HG03139 (cell line): ENCODE data around the gene MKNK1.

Source experiments
- ATAC-seq: cut with Tn5 transposase; IDR thresholded peaks from one replicate; pipeline ENCODE4 v1.9.1; 2021; ENCODE audit not compliant: unreplicated experiment

MKNK1 gene

DNA sequence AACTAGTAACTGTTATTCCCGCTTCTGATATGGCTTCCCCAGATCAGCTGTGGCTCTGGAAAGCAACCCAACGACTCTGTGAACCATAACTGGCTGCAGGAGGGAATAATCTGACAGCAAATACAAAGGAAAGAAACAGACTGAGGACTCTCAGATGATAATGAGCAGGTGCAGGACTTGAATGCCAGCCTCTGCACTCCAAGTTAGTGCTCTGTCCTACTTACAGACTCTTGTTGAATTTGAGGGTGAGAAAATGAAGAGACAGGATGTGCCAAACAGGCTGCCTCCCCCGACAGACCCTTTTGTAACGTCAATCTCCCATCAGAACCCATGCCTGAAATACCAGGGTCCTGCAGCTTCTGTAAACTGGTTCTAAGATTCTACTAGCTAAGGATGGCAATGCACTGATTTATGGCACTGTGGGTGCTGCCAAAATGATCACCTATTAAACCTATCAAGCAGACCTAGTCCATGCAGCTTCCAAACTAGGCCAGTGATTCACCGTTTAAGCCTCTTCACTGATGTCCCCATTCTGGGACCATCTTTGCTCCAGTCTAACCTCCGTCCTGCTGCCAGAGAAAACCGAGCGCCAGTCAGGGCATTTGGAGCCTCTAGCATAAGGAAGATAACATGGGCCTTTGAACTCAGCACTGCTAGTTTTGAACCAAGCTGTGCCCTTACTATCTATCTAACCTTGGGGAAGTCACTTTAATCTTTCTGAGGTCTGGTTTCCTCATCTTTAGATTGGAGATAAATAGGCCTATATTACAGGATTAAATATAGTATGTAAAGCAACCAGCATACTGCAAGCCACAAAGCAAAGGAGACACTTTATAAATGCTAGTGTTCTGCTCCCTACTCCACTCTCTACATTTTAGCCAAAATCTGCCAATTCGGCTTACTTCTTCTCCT is 4.8 kb downstream of the MKNK1 start:
- no peak for ATAC-seq

DNA sequence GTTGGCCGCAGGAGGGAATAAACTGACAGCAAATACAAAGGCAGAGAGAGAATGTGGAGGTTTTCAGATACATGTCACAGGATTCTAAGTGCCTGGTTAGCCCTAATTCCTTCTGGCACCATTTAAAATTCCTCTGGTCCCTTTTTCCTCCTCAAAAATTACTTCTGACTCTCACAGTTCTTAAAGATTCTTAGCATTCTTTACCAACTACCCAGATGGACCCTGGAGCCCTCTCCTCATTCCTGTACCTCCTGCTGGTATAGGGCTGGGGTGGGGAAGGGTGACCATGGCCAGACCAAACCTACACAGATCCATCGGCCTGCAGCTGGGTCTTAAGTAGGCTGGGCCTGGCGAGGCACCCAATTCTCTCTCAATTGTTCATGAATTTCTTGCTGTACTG is 7.2 kb downstream of the MKNK1 start:
- no peak for ATAC-seq

DNA sequence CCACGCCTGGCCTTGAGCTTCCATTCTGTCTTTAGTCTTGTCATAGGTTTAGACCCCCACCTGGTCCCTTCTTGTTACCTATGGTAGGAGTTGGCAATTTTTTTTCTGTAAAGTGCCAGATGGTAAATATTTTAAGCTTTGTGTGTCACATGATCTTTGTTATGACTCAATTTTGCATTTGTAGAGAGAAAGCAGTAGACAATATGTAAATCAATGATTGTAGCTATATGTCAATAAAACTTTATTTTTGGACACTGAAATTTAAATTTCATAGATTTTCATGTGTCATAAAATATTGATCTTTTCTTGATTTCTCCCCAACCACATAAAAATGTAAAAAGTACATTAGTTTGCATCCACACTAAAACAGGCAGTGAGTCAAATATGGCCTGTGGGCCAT is 8.0 kb downstream of the MKNK1 start:
- no peak for ATAC-seq

DNA sequence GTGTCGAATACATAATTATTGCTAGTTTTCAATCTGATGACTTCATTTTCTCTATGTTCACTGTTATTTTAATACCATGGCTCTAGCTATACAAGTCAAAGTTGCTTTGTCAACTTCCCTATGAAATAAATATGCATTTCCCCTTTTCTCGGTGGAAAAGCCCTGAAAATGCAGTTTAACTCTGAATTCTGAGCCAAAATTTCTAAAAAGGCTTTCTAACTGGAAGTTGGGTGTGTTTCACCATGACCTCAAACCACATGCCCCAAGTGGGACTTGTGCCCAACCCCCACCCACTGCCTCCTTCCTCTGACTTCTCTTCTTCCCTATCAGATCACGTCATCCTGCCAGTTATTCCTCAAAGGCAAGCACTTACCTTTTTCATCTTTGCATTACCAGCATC is 8.9 kb downstream of the MKNK1 start:
- ATAC-seq, result no peak

DNA sequence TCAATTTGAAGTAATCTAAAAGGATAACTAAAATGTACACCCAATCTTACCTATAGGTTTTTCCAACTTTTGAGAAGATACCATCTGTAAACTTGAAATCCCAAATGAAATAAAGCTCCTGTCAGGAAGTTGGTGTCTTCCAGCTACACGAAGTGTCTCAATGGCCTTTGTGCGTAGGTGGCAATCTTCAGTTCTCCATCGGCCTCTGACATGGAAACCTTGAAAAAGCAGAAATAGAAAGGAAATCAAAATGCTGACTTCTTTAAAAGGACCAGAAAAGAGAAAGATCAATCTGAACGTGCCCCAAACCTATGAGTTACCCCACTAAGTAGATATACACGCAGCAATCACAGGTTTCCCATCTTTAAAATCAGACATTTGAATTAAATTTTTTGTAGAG is 10.0 kb downstream of the MKNK1 start:
- ATAC-seq, result no peak

DNA sequence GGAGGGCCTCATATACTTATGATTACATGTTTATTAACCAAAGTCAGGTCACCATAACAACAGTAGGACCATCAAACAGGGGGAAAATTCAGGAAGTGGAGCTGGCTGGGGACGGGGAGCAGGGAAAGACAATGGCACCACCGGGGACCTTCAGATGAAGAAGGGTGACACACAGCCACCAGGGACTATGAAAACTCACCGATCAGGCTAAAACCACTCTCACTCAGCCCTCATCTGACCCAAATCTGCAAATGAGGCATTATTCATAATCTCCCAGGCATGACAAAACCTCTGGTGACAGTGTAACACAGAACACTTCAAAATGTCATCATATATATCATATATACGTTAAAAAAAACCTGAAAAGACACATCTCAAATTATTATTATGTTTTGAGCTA is 11.2 kb downstream of the MKNK1 start:
- no peak for ATAC-seq

DNA sequence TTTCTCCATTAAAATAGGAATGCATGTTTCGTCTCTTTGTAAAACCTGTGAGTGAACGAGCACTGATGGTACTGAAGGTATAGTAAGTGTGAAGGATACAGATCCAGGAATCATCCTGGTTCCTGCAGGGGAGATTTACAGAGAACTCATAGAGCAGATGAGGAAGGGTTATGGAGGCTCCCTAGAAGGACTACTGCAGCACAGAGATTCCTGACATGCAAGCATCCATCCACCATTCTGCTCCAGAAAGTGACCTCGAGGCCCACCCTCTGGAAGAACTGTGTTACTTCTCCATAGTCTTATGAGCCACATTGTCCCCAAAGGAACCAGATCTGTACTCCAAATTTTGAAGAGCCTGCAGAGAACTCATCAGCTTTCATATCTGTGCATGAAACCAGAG is 14.5 kb downstream of the MKNK1 start:
- ATAC-seq, result no peak

DNA sequence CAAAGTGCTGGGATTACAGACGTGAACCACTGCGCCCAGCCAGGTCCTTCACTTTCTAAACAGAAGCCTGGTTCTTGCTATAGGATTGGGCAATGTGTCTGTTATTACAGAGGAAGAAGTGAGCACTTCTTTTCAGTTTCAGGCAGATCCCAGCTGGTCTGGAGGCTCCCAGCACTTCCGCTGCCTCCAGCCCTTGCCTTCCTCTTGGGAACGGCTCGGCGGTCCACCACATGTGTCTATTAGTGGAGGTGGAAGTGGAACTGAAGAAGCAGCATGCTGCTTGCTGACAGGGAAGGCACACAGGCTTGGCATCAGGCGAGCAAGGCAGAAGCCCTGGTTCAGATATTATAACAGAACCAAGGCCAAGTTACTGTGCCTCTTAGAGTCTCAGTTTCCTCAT is 17.0 kb downstream of the MKNK1 start:
- ATAC-seq, result no peak

DNA sequence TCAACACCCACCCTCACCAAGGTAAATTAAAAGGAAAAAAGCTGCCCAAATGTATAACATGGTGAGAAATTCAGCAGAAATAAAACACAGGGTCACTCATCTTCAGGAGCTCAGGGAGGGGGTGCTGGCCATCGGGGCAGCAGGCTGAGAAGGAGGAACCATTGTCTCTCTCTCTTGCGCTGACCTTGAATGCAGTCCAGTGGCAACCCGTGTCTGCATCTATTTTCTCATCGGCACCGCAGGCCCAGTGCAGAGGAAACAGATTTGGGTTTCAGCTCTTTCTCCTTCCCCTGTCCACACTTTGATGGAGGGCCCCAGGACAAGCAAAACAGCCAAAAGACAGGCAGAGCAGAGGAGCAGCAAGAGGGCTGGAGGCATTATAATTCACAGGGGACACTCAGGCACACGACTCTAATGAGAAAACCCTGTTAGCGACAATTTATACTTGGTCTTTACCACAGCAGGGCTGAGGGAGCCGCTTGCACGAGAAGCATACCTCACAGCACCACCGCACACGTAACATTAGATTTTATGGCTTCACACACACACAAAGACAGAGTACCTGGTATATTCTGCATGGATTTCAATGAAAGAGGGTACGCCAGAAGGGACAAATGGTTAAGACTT is 18.6 kb downstream of the MKNK1 start:
- ATAC-seq, result no peak

DNA sequence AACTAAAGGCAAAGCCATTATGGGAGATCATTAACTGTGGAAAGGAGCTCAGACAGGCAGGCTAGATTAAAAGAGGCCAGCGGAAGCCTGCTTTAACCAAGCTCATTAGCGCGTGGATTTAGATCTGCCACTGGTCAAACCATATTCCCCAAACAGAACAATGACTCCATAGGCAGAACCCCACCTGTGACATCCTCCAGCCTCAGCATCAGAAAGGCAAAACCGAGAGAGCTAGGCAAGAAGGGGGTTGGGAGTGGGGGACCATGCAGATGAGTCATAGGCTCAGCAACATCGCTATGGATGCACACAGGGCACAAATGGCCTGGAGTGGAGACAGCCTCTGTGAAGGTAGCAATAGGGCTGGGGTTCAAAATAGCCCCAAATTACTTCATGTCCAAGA is 20.6 kb downstream of the MKNK1 start:
- no peak for ATAC-seq

DNA sequence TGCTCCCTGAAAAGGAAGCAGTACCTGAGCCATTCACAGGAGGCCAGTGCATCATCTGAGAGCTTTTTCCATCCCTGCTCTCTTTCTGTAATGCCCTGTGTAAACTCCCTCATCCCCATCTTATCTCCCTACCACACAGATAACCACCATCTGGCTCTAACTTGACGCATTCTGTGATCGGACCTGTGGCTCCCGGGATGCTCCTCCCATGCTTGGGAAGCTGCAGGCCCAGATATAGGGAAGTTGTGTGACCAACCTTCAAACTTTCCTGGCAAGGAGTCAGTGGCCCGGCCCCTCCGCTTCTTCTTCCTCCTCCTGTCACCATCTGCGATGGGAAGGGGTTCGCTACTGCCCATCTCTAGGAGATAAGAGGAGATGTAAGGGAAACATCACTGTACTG is 21.1 kb downstream of the MKNK1 start:
- ATAC-seq, result no peak

DNA sequence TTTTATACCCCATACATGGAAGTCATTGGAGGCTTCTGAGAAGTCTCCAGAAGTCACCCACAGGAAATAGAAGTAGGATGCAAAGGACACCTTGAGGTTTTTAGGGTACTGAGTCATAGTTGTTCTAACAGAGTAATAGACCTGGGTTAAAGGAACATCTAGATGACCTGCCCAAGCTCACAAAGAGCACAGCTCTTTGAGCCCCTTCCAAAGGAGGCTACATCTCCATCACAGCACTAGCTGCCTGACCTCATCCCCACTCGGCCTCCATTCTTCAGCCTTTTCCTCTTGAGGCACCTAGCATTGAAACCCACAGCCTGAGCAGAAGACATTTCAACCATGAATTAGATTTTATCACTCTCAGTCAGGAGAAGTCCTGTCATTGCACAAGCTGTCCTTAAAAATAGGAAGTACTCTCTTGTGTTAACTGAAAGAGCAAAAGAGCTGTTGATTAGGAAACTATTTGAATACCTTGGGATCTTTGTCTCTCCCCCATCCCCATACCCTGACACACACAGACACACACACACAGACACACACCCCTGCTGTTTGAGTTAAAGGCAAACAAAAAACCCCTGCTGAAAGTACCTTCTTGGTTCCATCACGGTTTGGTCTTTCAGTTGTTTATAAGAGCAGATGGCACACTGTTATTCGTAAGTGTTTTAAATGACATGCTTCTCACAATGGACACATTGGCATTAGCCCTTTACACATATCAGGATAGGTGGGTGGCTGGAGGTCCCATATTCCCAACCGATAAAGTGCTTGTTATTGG is 22.2 kb downstream of the MKNK1 start:
- ATAC-seq, result no peak

DNA sequence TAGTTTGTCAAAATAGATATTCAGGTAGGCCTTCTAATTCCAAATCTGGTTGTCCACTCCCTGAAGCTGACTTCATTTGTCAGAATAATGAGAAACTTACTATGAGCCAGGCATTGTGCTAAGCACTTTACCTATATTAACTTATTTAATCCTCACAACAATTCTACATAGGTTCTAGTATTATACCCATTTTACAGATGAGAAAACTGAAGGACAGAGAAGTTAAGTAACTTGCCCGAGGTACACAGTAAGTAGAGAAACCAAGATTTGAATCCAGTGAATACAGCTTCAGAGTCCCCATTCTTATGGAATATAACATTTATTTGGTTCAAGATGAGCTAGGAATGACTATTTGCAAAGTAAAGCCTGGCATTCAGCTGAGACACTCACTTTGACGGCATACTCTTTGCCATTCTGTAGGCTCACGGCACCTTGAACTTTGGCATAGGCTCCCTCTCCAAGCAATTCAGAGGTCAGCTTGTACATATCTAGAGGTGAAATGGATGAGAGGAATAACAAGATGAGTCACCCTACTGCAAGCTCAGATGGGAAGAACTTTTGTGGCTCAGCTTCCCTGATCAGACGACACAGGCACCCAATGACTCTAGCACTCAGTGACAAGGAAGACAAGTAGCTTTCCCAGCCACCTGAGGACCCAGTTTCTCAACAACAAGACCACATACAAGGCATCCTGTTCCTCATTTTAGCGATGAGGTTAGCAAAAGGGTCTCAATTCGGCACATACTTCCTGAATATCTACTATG is 23.7 kb downstream of the MKNK1 start:
- no peak for ATAC-seq

DNA sequence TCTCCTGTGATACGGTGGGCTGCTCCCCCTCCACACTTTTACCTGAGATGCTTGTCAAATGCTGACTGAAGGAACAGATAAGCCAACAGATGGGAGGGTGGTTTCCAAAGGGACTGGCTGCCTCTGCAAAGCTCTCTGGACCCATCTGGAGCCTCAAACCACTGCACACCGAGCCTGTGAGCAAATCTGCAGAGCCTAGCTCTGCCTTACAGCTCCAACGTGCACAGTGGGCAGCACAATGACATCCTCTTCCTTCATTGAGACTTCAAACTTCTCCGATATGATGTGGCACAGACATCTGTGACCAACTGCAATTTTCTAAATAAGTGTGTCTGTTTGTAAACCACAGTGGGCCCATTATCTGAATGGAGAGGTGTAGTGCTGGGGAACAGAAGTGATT is 26.4 kb downstream of the MKNK1 start:
- ATAC-seq, result no peak

DNA sequence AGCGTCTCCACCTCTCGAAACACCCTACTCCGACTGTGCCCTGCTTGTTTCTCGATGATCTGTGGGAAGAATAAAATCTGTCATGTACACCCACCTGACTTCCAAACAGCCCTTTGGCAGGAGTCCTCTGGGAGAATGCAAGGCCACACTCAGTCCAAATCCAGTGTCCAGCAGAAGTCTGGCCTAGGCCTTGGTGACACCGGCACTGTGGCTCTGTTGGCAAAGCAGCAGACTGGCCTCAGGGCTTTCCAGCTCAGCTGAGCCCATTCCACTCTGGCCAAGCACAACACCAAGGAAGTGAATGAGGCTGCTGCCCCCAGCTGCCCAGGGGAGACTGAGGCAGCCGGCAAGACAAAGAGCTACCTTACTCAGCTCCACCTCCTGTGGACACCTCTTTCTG is 27.5 kb downstream of the MKNK1 start:
- no peak for ATAC-seq

DNA sequence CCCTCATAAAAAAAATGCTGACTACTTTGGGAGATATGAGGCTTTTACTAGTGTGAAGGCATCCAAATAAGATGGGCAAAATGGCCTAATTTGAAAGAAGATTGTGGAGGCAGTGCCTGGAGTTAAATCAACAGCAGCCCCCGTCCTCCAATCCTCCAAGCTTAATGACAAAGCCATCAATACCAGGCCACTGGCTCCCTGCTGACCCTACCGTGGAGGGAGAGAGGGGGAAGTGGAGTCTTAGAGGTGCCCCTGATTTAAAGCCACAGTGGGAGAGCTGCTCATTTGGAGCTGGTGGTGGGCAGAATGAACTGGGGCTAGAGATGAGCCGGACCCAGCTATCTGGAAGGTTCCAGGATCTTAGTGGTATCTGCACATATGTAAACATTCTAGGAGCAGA is 28.3 kb downstream of the MKNK1 start:
- ATAC-seq, result no peak

DNA sequence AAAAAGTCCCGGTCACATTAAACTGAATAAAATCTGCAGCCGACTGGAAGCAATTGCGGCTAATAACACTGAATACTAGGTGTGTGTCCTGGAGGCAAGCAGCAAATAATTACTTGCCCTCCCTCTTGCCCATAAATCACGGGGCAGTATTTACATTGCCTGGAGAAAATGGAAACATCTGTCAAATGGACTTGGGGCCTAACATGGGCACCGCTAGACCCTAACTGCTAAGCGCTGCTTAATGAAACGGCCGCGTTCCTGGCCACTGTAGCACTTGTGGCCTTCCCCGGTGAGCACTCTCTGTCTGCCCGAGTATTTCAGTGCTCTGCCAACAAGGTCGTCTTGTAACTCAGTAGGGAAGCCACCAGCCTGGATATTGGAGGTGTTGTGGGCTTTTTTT is 28.8 kb downstream of the MKNK1 start:
- no peak for ATAC-seq

DNA sequence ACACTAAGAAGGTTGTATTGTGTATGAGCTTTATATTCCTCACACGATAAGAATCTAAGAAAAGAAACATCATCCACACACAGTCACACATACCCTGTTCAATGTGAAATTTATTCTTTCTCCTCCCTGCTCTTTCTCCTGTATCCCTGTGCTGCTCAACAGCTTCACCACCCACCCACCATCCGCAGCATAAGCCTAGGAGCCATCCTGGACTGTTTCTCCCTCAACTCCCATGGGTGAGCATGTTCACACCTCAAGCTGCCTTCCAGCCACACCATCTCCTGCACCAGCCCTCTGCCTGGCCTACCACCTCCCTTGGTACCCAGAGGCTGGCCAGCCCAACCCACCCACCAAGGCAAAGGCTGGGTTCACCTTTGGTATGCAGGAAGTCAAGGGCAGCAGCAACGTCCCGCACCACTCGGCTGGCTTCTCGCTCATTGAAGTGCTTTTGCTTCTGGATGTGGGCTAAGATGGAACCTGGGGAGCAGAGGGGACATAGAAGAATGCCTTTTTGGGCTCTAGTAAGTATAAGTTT is 32.3 kb downstream of the MKNK1 start:
- no peak for ATAC-seq

DNA sequence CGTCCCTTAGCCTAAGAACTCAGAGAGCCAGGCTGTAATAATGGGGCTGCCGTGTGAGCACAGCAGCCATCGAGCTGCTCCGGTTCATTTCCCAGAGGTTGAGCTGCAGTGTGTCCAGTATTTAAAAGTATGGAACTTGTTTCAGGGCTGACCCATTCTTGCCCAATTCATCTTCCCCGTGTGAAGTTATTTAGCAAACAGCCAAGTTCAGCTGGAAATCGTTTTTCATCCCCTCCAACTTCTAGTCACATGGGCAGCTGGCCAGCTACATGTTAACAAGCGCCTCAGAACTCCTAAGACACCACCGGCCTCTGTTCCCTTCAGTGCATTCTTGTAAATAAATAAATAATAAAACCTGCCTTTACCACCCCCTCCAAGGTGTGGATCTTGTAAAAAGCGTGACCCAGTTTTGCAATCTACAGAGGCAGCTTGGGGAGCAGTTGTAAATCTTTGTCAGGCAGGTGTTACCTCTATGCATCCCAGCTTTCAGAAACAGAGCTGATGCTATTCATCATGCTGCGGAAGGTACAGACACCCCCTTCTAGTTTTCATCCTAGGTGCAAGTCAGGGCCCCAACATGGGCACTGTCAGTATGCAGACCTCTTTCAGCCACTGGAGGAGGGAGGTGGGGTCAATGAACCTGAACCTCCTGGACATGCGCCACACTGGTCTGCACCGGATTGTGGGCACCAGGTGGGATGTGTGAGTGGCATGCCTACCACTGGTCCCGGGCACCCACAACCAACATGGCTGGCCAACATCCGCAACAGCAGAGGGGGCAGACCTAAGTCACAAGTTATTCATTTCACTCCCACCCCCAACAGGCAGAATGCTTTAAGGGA is 34.0 kb downstream of the MKNK1 start:
- ATAC-seq, result no peak

DNA sequence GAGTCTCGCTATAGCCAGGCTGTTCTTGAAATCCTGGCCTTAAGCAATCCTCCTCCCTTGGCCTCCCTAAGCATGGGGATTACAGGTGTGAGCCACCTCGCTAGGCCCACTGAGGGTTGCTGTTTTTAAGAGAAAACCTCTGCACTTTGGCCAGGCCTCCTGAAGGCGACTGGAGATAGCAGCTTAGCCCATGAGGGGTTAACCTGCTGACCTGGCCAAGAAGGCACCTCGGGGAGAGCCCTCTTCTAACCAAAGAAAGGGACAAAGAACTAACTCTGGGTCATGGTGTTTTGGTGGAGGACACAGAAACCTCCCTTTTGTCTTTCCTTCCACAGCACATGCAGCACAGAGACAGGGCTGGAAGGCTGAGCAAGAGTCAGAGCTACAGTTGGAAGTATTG is 35.0 kb downstream of the MKNK1 start:
- no peak for ATAC-seq
